ENCODE measurements around the gene SCAMP4.

SCAMP4 gene

DNA sequence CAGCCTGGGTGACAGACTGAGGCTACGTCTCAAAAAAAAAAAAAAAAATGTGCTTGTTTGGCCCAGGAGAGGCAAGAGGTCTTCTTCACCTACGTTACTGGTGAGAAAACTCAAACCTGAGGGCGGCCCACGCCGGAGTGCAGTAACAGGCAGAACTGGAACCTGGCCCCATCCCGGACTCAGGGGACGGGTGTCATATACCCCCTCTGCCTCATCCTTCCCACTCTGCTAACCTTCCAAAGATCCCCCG, 414 bp upstream of the SCAMP4 start:
- WGBS, 2 donors (ENCODE audit: extremely low coverage in 2 of 2, insufficient read length in 2 of 2, insufficient replicate concordance in 1 of 2), result no CpG with 5 or more reads among the region's 8 CpGs

DNA sequence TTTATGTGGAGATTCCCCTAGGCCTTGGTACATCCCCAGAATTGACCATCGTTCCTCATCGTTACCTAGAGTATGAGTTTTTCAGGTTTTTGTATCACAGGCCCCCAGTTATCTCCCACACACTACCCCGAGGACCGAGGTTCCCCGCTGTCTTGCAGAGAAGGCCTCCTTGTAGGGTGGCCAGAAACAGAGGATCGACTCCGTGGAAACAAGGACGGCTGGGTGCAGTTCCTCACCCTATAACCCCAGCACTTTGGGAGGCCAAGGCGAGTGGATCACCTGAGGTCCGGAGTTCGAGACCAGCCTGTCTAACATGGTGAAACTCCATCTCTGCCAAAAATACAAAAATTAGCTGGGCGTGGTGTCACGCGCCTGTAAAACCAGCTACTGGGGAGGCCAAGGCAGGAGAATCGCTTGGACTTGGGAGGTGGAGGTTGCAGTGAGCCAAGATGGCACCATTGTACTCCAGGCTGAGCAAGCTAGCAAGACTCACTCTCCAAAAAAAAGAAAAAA, 720 bp downstream of the SCAMP4 start:
- Histone ChIP-seq H3K23ac (ENCODE audit: low read depth, low read length, poor library complexity) (no peak overlapping the region), H3K4me2 (ENCODE audit: insufficient read depth, low read length, poor library complexity, severe bottlenecking) (peak overlapping the region; percentile 61), H2AFZ (ENCODE audit: low read length) (no peak overlapping the region), H3K18ac (ENCODE audit: low read length) (peak overlapping the region; percentile 44), H2AK5ac (ENCODE audit: low read depth, low read length) (no peak overlapping the region), H3K27me3 (ENCODE audit: control insufficient read depth in 3 of 3, insufficient read depth in 3 of 3, low read depth in 1 of 3, low read length in 3 of 3) (no peaks in the 10 kb centered on the region), H3K4ac (ENCODE audit: low read length) (no peak overlapping the region), H2BK15ac (ENCODE audit: low read length) (no peak overlapping the region), H2BK12ac (ENCODE audit: low read length) (no peak overlapping the region), H3K4me3 (ENCODE audit: low read length in 2 of 2) (peak overlapping the region; percentile 50 to 94), H4K91ac (ENCODE audit: low read depth, low read length, poor library complexity) (no peak overlapping the region), H3K4me1 (ENCODE audit: control insufficient read depth in 2 of 2, insufficient read depth in 1 of 2, low read depth in 1 of 2, low read length in 2 of 2) (peaks cover 7 to 22% of the 10 kb centered on the region in 2 donors), H3K79me1 (ENCODE audit: low read depth, low read length) (peaks cover 30% of the 10 kb centered on the region), H2BK5ac (ENCODE audit: low read length) (no peak overlapping the region), H3K9me3 (replicated peaks in 1 of 2; ENCODE audit: control insufficient read depth in 2 of 2, insufficient read depth in 1 of 2, low read depth in 1 of 2, low read length in 2 of 2) (peaks cover 0 to 1% of the 10 kb centered on the region in 2 donors), H3K9ac (ENCODE audit: low read depth, low read length, poor library complexity) (peak overlapping the region; percentile 80), H3K14ac (ENCODE audit: low read length) (no peak overlapping the region), H3K36me3 (replicated peaks in 1 of 2; ENCODE audit: control insufficient read depth in 2 of 2, insufficient read depth in 2 of 2, low read length in 2 of 2) (peaks cover 6 to 35% of the 10 kb centered on the region in 2 donors), H3K27ac (replicated peaks; ENCODE audit: low read length) (no peak overlapping the region), H4K8ac (ENCODE audit: low read depth, low read length) (no peak overlapping the region), H2BK120ac (ENCODE audit: low read depth, low read length) (no peak overlapping the region)
- no CpG with 5 or more reads among the region's 15 CpGs for WGBS, 2 donors (ENCODE audit: extremely low coverage in 2 of 2, insufficient read length in 2 of 2, insufficient replicate concordance in 1 of 2)
- no peak for DNase-seq (ENCODE audit: low spot score)

More for the DNA sequence above, 414 bp upstream of the SCAMP4 start:
- Histone ChIP-seq H3K79me1 (ENCODE audit: low read depth, low read length) (peaks cover 25% of the 10 kb centered on the region), H2AFZ (ENCODE audit: low read length) (peak overlapping the region; percentile 88), H3K9ac (ENCODE audit: low read depth, low read length, poor library complexity) (no peak overlapping the region), H3K14ac (ENCODE audit: low read length) (no peak overlapping the region), H3K4me1 (ENCODE audit: control insufficient read depth in 2 of 2, insufficient read depth in 1 of 2, low read depth in 1 of 2, low read length in 2 of 2) (peaks cover 7 to 22% of the 10 kb centered on the region in 2 donors), H2BK120ac (ENCODE audit: low read depth, low read length) (no peak overlapping the region), H2BK12ac (ENCODE audit: low read length) (no peak overlapping the region), H4K8ac (ENCODE audit: low read depth, low read length) (no peak overlapping the region), H3K36me3 (replicated peaks in 1 of 2; ENCODE audit: control insufficient read depth in 2 of 2, insufficient read depth in 2 of 2, low read length in 2 of 2) (peaks cover 6 to 32% of the 10 kb centered on the region in 2 donors), H3K4me2 (ENCODE audit: insufficient read depth, low read length, poor library complexity, severe bottlenecking) (no peak overlapping the region), H2BK5ac (ENCODE audit: low read length) (no peak overlapping the region), H3K27me3 (ENCODE audit: control insufficient read depth in 3 of 3, insufficient read depth in 3 of 3, low read depth in 1 of 3, low read length in 3 of 3) (no peaks in the 10 kb centered on the region), H3K4me3 (ENCODE audit: low read length in 2 of 2) (peak overlapping the region in 1 of 2 donors; percentile 50), H3K23ac (ENCODE audit: low read depth, low read length, poor library complexity) (no peak overlapping the region), H3K27ac (replicated peaks; ENCODE audit: low read length) (peak overlapping the region; percentile 78), H3K9me3 (replicated peaks in 1 of 2; ENCODE audit: control insufficient read depth in 2 of 2, insufficient read depth in 1 of 2, low read depth in 1 of 2, low read length in 2 of 2) (peaks cover 0 to 1% of the 10 kb centered on the region in 2 donors), H4K91ac (ENCODE audit: low read depth, low read length, poor library complexity) (no peak overlapping the region), H2AK5ac (ENCODE audit: low read depth, low read length) (no peak overlapping the region), H2BK15ac (ENCODE audit: low read length) (no peak overlapping the region), H3K18ac (ENCODE audit: low read length) (peak overlapping the region; percentile 89), H3K4ac (ENCODE audit: low read length) (no peak overlapping the region)
- no peak for DNase-seq (ENCODE audit: low spot score)

DNA sequence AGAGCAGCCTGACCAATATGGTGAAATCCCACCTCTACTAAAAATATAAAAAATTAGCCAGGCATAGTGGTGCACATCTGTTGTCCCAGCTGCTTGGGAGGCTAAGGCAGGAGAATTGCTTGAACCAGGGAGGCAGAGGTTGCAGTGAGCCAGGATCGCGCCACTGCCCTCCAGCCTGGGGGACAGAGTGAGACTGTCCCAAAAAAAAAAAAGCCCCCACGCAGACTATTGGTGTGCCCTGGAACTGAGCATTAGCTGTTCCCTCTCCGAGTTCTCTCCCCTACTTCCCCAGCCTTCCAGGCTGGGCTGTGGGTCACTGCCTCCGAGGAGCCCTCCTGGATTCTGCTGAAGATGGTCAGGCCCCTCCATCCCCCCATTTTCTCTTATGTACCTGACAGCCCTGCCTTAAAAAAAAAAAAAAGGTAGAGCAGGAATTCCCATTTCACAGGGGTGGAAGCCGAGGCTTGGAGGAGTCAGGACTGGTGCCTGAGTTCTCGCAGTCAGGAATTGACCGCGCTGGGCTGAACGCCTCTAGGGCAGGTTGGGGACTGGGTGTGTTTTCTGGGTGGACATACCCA, 1.9 kb downstream of the SCAMP4 start:
- peaks cover 6 to 39% of the 10 kb centered on the region in 2 donors for H3K36me3 ChIP-seq (replicated peaks in 1 of 2; ENCODE audit: control insufficient read depth in 2 of 2, insufficient read depth in 2 of 2, low read length in 2 of 2)
- no peak overlapping the region for H3K4ac ChIP-seq (ENCODE audit: low read length)
- no peak overlapping the region for H3K18ac ChIP-seq (ENCODE audit: low read length)
- H2AFZ ChIP-seq (ENCODE audit: low read length), result no peak overlapping the region
- no peak overlapping the region for H2AK5ac ChIP-seq (ENCODE audit: low read depth, low read length)
- no peak overlapping the region for H2BK15ac ChIP-seq (ENCODE audit: low read length)
- peaks cover 31% of the 10 kb centered on the region for H3K79me1 ChIP-seq (ENCODE audit: low read depth, low read length)
- H3K9me3 ChIP-seq (replicated peaks in 1 of 2; ENCODE audit: control insufficient read depth in 2 of 2, insufficient read depth in 1 of 2, low read depth in 1 of 2, low read length in 2 of 2), result peaks cover 0 to 1% of the 10 kb centered on the region in 2 donors
- no peak overlapping the region for H3K14ac ChIP-seq (ENCODE audit: low read length)
- no peak overlapping the region for H2BK5ac ChIP-seq (ENCODE audit: low read length)
- no peak overlapping the region for H4K91ac ChIP-seq (ENCODE audit: low read depth, low read length, poor library complexity)
- H2BK12ac ChIP-seq (ENCODE audit: low read length), result no peak overlapping the region
- H3K27me3 ChIP-seq (ENCODE audit: control insufficient read depth in 3 of 3, insufficient read depth in 3 of 3, low read depth in 1 of 3, low read length in 3 of 3), result no peaks in the 10 kb centered on the region
- no peak for DNase-seq (ENCODE audit: low spot score)
- no peak overlapping the region for H3K9ac ChIP-seq (ENCODE audit: low read depth, low read length, poor library complexity)
- no CpG with 5 or more reads among the region's 10 CpGs for WGBS, 2 donors (ENCODE audit: extremely low coverage in 2 of 2, insufficient read length in 2 of 2, insufficient replicate concordance in 1 of 2)
- no peak overlapping the region for H4K8ac ChIP-seq (ENCODE audit: low read depth, low read length)
- no peak overlapping the region for H3K27ac ChIP-seq (replicated peaks; ENCODE audit: low read length)
- no peak overlapping the region for H2BK120ac ChIP-seq (ENCODE audit: low read depth, low read length)
- H3K23ac ChIP-seq (ENCODE audit: low read depth, low read length, poor library complexity), result no peak overlapping the region
- no peak overlapping the region for H3K4me3 ChIP-seq (ENCODE audit: low read length in 2 of 2)
- peaks cover 7 to 22% of the 10 kb centered on the region in 2 donors for H3K4me1 ChIP-seq (ENCODE audit: control insufficient read depth in 2 of 2, insufficient read depth in 1 of 2, low read depth in 1 of 2, low read length in 2 of 2)
- H3K4me2 ChIP-seq (ENCODE audit: insufficient read depth, low read length, poor library complexity, severe bottlenecking), result no peak overlapping the region

DNA sequence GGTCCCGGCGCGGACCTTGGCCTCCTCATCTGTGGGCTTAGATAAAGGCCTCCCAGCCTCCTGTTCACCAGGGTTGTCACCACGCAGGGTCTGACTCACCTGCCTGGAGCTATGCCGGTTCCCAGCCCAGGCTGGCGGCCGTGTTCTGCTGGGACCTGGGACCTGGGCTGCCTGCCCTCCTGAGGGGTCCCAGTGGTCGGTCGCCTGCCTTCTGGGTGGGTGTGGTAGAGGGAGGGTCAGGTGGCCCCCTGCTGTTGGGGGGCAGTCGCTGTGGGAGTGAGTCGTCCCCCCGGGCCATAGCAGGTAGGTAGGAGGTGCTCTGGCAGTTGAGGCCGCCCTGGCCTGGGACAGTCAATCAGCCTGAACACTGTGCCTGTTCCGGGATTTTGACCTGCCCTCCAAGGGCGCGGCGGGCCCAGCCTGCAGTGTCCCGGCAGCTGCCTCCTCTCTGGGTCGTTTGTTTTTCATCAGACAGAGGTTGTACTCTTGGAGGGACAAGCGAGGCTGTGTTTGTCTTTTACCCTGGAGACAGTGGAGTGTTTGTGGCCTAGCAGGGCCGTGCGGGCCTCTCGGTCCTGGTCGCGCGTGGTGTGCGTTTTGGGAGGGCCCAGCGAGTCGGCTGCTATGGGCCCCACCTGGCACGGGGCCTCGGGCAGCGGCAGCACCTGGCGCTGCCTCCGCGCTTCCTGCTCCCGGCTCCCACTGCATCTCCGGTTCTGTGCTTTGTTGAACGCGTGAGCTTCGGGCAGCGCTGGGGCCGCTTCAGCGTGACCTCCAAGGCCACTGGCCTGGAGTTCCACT, 2.6 kb downstream of the SCAMP4 start:
- H4K91ac ChIP-seq (ENCODE audit: low read depth, low read length, poor library complexity), result no peak overlapping the region
- no peak overlapping the region for H2AFZ ChIP-seq (ENCODE audit: low read length)
- H3K14ac ChIP-seq (ENCODE audit: low read length), result peak overlapping the region; percentile 71
- no peaks in the 10 kb centered on the region for H3K27me3 ChIP-seq (ENCODE audit: control insufficient read depth in 3 of 3, insufficient read depth in 3 of 3, low read depth in 1 of 3, low read length in 3 of 3)
- H3K4ac ChIP-seq (ENCODE audit: low read length), result no peak overlapping the region
- H3K23ac ChIP-seq (ENCODE audit: low read depth, low read length, poor library complexity), result peak overlapping the region; percentile 85
- peak overlapping the region; percentile 68 for H2AK5ac ChIP-seq (ENCODE audit: low read depth, low read length)
- no peak overlapping the region for H3K4me3 ChIP-seq (ENCODE audit: low read length in 2 of 2)
- H2BK5ac ChIP-seq (ENCODE audit: low read length), result peak overlapping the region; percentile 53
- H4K8ac ChIP-seq (ENCODE audit: low read depth, low read length), result no peak overlapping the region
- no peak for DNase-seq (ENCODE audit: low spot score)
- WGBS, 2 donors (ENCODE audit: extremely low coverage in 2 of 2, insufficient read length in 2 of 2, insufficient replicate concordance in 1 of 2), result no CpG with 5 or more reads among the region's 43 CpGs
- H3K4me2 ChIP-seq (ENCODE audit: insufficient read depth, low read length, poor library complexity, severe bottlenecking), result no peak overlapping the region
- H3K9me3 ChIP-seq (replicated peaks in 1 of 2; ENCODE audit: control insufficient read depth in 2 of 2, insufficient read depth in 1 of 2, low read depth in 1 of 2, low read length in 2 of 2), result peaks cover 0 to 2% of the 10 kb centered on the region in 2 donors
- peaks cover 35% of the 10 kb centered on the region for H3K79me1 ChIP-seq (ENCODE audit: low read depth, low read length)
- H3K18ac ChIP-seq (ENCODE audit: low read length), result no peak overlapping the region
- peaks cover 7 to 21% of the 10 kb centered on the region in 2 donors for H3K4me1 ChIP-seq (ENCODE audit: control insufficient read depth in 2 of 2, insufficient read depth in 1 of 2, low read depth in 1 of 2, low read length in 2 of 2)
- H2BK12ac ChIP-seq (ENCODE audit: low read length), result no peak overlapping the region
- no peak overlapping the region for H2BK15ac ChIP-seq (ENCODE audit: low read length)
- no peak overlapping the region for H2BK120ac ChIP-seq (ENCODE audit: low read depth, low read length)
- H3K27ac ChIP-seq (replicated peaks; ENCODE audit: low read length), result no peak overlapping the region
- H3K9ac ChIP-seq (ENCODE audit: low read depth, low read length, poor library complexity), result no peak overlapping the region
- peaks cover 10 to 45% of the 10 kb centered on the region in 2 donors for H3K36me3 ChIP-seq (replicated peaks in 1 of 2; ENCODE audit: control insufficient read depth in 2 of 2, insufficient read depth in 2 of 2, low read length in 2 of 2)

Measured in neuronal stem cell (in vitro differentiated cells).